ENCODE results near the gene NR2F1-AS1.
"Not testable (repeated sequence)": the region's sequence is repeated elsewhere in the genome, so short reads cannot be mapped to it uniquely, and the experiment has no call there.

Gene NR2F1-AS1

DNA sequence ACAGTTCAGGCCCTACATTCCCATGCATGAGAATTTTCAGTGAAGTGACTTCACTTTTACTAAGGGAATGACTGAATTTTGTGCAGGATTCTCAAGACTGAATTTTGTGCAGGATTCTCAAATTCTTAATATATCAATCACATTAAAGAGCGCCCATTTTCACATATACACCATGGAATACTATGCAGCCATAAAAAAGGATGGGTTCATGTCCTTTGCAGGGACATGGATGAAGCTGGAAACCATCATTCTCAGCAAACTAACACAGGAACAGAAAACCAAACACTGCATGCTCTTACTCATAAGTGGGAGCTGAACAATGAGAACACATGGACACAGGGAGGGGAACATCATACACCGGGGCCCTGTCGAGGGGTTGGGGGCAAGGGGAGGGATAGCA lies 31.4 kb downstream of the NR2F1-AS1 start:
- in situ Hi-C loops (cut with HindIII; ENCODE audit: low sequenced_read_pairs), result not testable (repeated sequence)

- in situ Hi-C loops (cut with HindIII; ENCODE audit: low sequenced_read_pairs), result no loop called here
These were observed 35.1 kb downstream of the NR2F1-AS1 start for GRCh38 chr5:93545872-93546271.

GRCh38 chr5:93532370-93532769 lies 48.6 kb downstream of the NR2F1-AS1 start:
- in situ Hi-C loops (cut with HindIII; ENCODE audit: low sequenced_read_pairs), result no loop called here

GRCh38 chr5:93521815-93522214 lies 59.2 kb downstream of the NR2F1-AS1 start:
- in situ Hi-C loops (cut with HindIII; ENCODE audit: low sequenced_read_pairs), result not testable (repeated sequence)

DNA sequence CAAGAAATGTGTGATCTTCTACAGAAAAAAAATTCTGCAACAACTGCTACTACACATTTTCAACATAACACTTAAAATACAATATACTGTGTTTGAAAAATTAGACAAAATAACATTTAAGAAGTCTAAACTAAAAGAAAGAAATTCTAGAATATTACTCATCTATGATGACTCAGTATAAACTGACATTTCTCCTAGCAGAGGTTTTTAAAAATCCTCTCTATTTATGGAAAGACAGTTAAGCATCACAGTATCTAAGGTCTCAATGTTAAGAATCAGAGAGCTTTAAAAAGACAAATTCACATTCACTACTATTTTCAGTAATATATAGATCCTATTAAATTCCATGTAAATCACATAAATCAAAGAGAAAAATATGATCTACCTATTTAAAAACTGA lies 61.3 kb downstream of the NR2F1-AS1 start:
- in situ Hi-C loops (cut with HindIII; ENCODE audit: low sequenced_read_pairs), result no loop called here

- in situ Hi-C loops (cut with HindIII; ENCODE audit: low sequenced_read_pairs), result no loop called here
These were observed 63.2 kb downstream of the NR2F1-AS1 start for GRCh38 chr5:93517828-93518227.

- in situ Hi-C loops (cut with HindIII; ENCODE audit: low sequenced_read_pairs), result no loop called here
These were observed 67.7 kb downstream of the NR2F1-AS1 start for GRCh38 chr5:93513298-93513697.

- in situ Hi-C loops (cut with HindIII; ENCODE audit: low sequenced_read_pairs), result no loop called here
These were observed 68.2 kb downstream of the NR2F1-AS1 start for GRCh38 chr5:93512799-93513198.

- in situ Hi-C loops (cut with HindIII; ENCODE audit: low sequenced_read_pairs), result no loop called here
These were observed 69.6 kb downstream of the NR2F1-AS1 start for GRCh38 chr5:93511445-93511844.

GRCh38 chr5:93510626-93511380 lies 70.2 kb downstream of the NR2F1-AS1 start:
- in situ Hi-C loops (cut with HindIII; ENCODE audit: low sequenced_read_pairs), result no loop called here

DNA sequence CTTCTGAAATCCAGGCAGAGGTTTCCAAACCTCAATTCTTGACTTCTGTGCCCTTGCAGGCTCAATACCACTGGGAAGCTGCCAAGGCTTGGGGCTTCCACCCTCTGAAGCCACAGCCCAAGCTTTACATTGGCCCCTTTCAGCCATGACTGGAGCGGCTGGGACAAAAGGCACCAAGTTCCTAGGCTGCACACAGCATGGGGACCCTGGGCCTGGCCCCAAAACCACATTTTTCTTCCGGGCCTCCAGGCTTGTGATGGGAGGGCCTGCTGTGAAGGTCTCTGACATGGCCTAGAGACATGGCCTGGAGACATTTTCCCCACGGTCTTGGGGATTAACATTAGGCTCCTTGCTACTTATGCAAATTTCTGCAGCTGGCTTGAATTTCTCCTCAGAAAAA lies 75.5 kb downstream of the NR2F1-AS1 start:
- in situ Hi-C loops (cut with HindIII; ENCODE audit: low sequenced_read_pairs), result not testable (repeated sequence)

- in situ Hi-C loops (cut with HindIII; ENCODE audit: low sequenced_read_pairs), result no loop called here
These were observed 77.4 kb downstream of the NR2F1-AS1 start for GRCh38 chr5:93503598-93504067.

DNA sequence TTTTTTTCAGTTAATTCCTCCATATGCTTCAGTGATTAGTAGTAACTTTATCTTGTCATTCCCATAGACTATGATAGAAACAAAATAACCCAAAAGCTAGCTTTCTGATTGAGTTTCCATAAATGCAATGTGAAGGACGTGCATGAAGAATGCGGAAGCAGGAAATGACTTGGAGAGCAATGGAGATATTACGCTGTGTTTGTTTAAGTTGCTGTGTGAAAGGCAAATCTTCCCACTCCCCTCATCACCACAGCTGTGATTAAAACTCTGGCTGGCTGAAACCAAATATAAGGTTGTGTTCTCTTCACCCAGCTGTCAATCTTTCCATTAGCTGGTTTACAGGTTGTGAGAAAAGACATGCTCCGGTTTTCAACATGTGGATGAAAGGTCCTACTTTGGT lies 83.9 kb downstream of the NR2F1-AS1 start:
- in situ Hi-C loops (cut with HindIII; ENCODE audit: low sequenced_read_pairs), result no loop called here

- in situ Hi-C loops (cut with HindIII; ENCODE audit: low sequenced_read_pairs), result no loop called here
These were observed 101.0 kb downstream of the NR2F1-AS1 start for GRCh38 chr5:93479982-93480509.

GRCh38 chr5:93477816-93478215 lies 103.2 kb downstream of the NR2F1-AS1 start:
- in situ Hi-C loops (cut with HindIII; ENCODE audit: low sequenced_read_pairs), result no loop called here

- in situ Hi-C loops (cut with HindIII; ENCODE audit: low sequenced_read_pairs), result no loop called here
These were observed 104.7 kb downstream of the NR2F1-AS1 start for GRCh38 chr5:93476251-93476742.

DNA sequence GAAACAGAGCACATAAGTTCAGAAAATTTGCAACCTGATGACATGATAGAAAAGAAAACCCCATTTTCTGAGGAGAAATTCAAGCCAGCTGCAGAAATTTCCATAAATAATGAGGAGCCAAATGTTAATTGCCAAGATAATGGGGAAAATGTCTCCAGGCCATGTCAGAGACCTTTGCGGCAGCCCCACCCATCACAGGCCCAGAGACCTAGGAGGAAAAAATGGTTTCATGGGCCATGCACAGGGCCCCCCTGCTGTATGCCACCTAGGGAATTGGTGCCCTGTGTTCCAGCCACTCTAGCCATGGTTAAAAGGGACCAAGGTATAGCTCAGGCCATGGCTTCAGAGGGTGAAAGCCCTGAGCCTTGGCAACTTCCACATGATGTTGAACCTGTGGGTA lies 118.1 kb downstream of the NR2F1-AS1 start:
- in situ Hi-C loops (cut with HindIII; ENCODE audit: low sequenced_read_pairs), result no loop called here

- in situ Hi-C loops (cut with HindIII; ENCODE audit: low sequenced_read_pairs), result no loop called here
These were observed 119.3 kb downstream of the NR2F1-AS1 start for GRCh38 chr5:93461756-93462155.

DNA sequence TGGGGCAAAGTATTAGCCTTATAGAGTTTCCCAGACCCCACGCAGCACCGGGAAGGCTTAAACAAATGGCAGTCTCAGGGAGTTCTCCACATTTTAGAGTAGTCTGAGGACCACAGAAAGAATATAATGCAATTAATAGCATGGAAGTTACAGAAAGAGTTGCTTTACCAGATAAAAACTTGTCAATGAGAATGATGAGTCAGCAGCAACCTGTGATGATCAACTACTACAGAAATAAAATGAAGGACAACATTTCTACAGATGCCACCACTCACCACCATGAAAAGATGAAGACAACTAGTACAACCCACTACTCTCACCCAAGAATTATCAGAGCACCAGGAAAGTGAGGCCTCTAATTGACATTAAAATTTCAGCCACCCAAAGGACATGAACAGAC lies 120.7 kb downstream of the NR2F1-AS1 start:
- in situ Hi-C loops (cut with HindIII; ENCODE audit: low sequenced_read_pairs), result no loop called here

DNA sequence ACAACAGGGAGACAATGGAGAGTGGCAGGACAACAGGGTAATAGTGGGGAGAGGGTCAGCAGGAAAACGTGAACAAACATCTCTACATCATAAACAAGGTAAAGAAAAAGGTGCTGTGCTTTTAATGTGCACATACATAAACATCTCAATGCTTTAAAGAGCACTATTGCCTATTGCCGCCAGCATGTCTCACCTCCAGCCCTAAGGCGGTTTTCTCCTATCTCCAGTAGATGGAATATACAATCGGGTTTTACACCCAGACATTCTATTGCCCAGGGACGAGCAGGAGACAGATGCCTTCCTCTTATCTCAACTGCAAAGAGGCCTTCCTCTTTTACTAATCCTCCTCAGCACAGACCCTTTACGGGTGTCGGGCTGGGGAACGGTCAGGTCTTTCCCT lies 124.2 kb downstream of the NR2F1-AS1 start:
- in situ Hi-C loops (cut with HindIII; ENCODE audit: low sequenced_read_pairs), result not testable (repeated sequence)

DNA sequence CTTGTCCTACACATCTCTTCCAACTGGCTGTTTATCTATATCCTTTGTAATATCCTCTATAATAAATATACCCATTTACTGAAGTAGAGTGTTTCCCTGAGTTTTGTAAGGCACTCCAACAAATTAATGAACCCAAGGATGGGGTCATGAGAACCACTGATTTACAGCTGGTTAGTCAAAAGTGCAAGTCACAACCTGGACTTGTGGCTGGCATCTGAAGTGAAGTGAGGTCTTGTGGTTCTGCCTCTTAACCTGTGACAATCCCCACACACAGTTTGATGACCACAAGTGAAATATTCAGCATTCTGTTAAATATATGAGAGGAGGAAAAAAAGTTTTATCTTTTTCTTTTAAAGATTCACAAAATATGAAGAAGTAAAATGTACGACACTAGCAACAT lies 126.1 kb downstream of the NR2F1-AS1 start:
- in situ Hi-C loops (cut with HindIII; ENCODE audit: low sequenced_read_pairs), result no loop called here

- in situ Hi-C loops (cut with HindIII; ENCODE audit: low sequenced_read_pairs), result no loop called here
These were observed 128.8 kb downstream of the NR2F1-AS1 start for GRCh38 chr5:93452255-93452654.
